ENCODE results near the gene C18orf63.
"Not testable (repeated sequence)": the region's sequence is repeated elsewhere in the genome, so short reads cannot be mapped to it uniquely, and the experiment has no call there.

C18orf63 gene

GRCh38 chr18:74281011-74281979, 34.3 kb upstream of the C18orf63 start:
- no peak for TF ChIP-seq CTCF (IDR thresholded peaks at IDR 0.05; ENCODE audit: low read depth, low read length)
- DNase-seq (ENCODE audit: low read depth in 2 of 2): no peak
- H3K4me3 ChIP-seq (replicated peaks in 1 of 2; ENCODE audit: low read depth in 2 of 2, low read length in 2 of 2): no peak overlapping the region

GRCh38 chr18:74281980-74282754, 33.5 kb upstream of the C18orf63 start:
- peak; percentile 52 to 60 for DNase-seq (ENCODE audit: low read depth in 2 of 2)
- no peak overlapping the region for H3K4me3 ChIP-seq (replicated peaks in 1 of 2; ENCODE audit: low read depth in 2 of 2, low read length in 2 of 2)
- TF ChIP-seq CTCF (IDR thresholded peaks at IDR 0.05; ENCODE audit: low read depth, low read length): no peak

- no peak for TF ChIP-seq CTCF (IDR thresholded peaks at IDR 0.05; ENCODE audit: low read depth, low read length)
- H3K4me3 ChIP-seq (replicated peaks in 1 of 2; ENCODE audit: low read depth in 2 of 2, low read length in 2 of 2): no peak overlapping the region
- no peak for DNase-seq (ENCODE audit: low read depth in 2 of 2)
These were observed 32.7 kb upstream of the C18orf63 start for GRCh38 chr18:74282755-74283554.

- H3K4me3 ChIP-seq (replicated peaks in 1 of 2; ENCODE audit: low read depth in 2 of 2, low read length in 2 of 2): no peak overlapping the region
- TF ChIP-seq CTCF (IDR thresholded peaks at IDR 0.05; ENCODE audit: low read depth, low read length): no peak
- DNase-seq (ENCODE audit: low read depth in 2 of 2): no peak
These were observed 32.0 kb upstream of the C18orf63 start for GRCh38 chr18:74283646-74284045.

- TF ChIP-seq CTCF (IDR thresholded peaks at IDR 0.05; ENCODE audit: low read depth, low read length): no peak
- DNase-seq (ENCODE audit: low read depth in 2 of 2): peak in 1 of 2 donors; percentile 76
- no peak overlapping the region for H3K4me3 ChIP-seq (replicated peaks in 1 of 2; ENCODE audit: low read depth in 2 of 2, low read length in 2 of 2)
These were observed 31.3 kb upstream of the C18orf63 start for GRCh38 chr18:74284191-74284979.

- no peak for DNase-seq (ENCODE audit: low read depth in 2 of 2)
- H3K4me3 ChIP-seq (replicated peaks in 1 of 2; ENCODE audit: low read depth in 2 of 2, low read length in 2 of 2): no peak overlapping the region
- TF ChIP-seq CTCF (IDR thresholded peaks at IDR 0.05; ENCODE audit: low read depth, low read length): no peak
These were observed 30.7 kb upstream of the C18orf63 start for GRCh38 chr18:74284980-74285355.

GRCh38 chr18:74285583-74285982, 30.1 kb upstream of the C18orf63 start:
- DNase-seq (ENCODE audit: low read depth in 2 of 2); H3K4me3 ChIP-seq (replicated peaks in 1 of 2; ENCODE audit: low read depth in 2 of 2, low read length in 2 of 2): not testable (repeated sequence)

All from cardiac fibroblast (primary cell).